Measurements from ENCODE around the gene ARFGAP2.
"Not testable (repeated sequence)": the region's sequence is repeated elsewhere in the genome, so short reads cannot be mapped to it uniquely, and the experiment has no call there.

Gene ARFGAP2

GRCh38 chr11:47147250-47147649 is 29.4 kb downstream of the ARFGAP2 start:
- no peak for DNase-seq

GRCh38 chr11:47144541-47144940 is 32.1 kb downstream of the ARFGAP2 start:
- no peak for DNase-seq

DNA sequence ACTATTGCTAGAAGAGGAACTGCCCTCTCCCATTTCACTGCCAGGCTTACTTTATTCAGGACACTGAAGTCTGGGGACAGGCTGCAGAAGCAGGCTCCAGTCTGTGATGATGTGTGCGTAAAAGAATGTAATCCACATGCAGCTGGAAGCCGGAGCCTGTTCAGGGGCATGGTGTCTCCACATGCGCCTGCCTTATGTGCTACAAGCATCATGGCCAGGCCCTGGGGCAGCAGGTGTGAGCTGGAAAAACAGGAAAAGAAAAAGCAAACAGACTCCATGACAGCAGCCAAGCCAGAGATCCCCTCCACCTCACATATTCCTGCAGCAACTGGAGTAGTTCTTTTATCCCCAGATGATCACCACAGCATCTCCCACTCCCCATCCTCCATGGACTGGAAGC is 33.4 kb downstream of the ARFGAP2 start:
- no peak for DNase-seq

DNA sequence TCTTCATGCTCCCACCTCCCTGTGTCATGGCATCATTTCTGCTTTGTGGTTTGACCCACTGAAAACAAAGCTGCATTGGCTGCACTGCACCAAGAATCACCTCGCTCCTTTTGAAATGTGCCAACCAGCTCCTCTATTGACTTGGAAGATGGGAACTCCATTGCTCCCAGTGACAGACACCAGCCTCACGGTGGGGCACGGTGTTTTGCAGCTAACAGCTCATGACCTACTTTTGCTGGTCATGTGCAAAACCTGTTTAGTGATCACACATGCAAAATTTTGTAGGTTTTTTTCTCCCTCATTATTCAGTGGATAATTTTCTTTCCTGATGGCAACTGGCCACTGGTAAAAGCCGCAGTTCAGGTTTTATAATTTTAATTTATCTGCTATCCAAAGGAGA is 36.8 kb downstream of the ARFGAP2 start:
- no peak for DNase-seq

GRCh38 chr11:47137476-47137875 is 39.2 kb downstream of the ARFGAP2 start:
- no peak for DNase-seq

DNA sequence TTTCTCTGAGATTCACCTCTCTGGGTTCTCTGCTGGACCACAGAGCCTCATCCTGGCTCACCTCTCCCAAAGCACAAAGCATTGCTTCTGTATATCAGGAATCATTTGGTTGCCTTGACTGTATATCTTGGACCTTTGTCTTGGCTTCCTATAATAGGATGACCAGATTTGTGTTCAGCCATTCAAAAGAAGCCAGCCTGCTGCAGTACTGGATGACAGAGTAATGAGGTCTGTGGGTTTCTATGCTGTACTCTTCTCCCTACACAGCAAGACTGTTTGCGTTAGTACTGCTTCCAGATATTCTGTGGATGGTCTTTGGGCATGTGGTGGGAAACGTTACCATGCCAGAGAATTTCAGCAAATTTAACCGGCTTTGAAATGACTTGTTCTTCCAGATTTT is 39.8 kb downstream of the ARFGAP2 start:
- no peak for DNase-seq

- no peak for DNase-seq
Observed at GRCh38 chr11:47136327-47136726, 40.4 kb downstream of the ARFGAP2 start.

DNA sequence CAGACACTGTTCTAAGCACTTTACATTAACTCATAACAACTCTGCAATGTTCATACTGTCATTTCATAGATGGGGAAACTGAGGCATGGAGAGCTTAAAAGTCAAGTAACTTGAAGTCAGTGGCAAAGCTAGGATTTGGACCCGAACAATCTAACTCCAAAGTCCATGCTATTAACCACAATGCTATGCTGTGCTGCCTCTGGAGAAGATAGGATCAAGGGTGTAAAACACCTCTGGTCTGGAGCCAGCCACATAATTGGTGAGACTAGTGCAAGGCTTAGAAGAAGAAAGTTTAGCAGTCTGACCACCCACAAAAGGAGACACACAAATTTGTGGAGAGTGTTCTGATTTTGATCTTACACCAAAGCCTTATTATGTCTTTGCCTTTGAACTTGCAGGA is 43.7 kb downstream of the ARFGAP2 start:
- DNase-seq = peak; percentile 18

GRCh38 chr11:47132490-47132889 is 44.2 kb downstream of the ARFGAP2 start:
- no peak for DNase-seq

GRCh38 chr11:47131136-47131535 is 45.5 kb downstream of the ARFGAP2 start:
- no peak for DNase-seq

DNA sequence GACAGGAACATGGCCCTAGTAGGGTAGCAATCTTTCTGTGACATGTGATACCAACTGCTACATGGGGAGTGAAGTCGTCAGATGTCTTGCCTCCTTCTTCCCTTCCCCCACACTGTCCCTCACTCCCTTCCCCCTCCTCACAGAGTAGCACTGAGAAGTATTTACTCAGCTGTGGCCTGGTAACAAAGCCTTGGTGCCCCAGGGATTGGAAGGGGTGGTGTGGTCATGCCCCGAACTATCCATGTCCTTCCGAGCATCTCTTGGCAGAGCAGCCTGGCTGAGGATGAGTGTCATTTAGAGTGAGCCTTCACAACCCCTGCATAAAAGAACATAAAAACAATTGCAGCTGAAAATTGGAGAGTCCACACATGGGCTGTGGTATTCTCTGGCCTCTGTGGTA is 46.1 kb downstream of the ARFGAP2 start:
- DNase-seq = no peak

- DNase-seq = no peak
Observed at GRCh38 chr11:47127213-47127612, 49.5 kb downstream of the ARFGAP2 start.

GRCh38 chr11:47125083-47125482 is 51.6 kb downstream of the ARFGAP2 start:
- no peak for DNase-seq

GRCh38 chr11:47124675-47125074 is 52.0 kb downstream of the ARFGAP2 start:
- no peak for DNase-seq

DNA sequence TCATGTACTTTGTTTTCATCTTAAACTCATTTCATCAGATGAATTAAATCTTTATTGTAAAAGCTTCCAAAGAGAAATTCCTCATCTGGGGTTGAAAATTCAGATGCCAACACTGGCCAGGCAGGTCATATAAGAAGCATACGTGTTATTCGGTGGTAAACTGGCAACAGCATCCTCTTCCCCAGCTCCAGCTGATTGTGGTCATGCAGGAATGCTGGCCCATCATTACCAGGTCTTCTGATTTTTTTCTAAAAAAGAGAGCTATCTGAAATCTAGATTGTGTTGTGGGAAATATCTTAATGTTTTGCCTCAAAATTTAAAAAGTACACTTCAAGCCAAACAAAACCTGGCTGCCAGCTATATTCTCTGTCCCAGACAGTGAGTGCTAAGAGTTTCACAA is 53.6 kb downstream of the ARFGAP2 start:
- no peak for DNase-seq

GRCh38 chr11:47121731-47122130 is 54.9 kb downstream of the ARFGAP2 start:
- no peak for DNase-seq

DNA sequence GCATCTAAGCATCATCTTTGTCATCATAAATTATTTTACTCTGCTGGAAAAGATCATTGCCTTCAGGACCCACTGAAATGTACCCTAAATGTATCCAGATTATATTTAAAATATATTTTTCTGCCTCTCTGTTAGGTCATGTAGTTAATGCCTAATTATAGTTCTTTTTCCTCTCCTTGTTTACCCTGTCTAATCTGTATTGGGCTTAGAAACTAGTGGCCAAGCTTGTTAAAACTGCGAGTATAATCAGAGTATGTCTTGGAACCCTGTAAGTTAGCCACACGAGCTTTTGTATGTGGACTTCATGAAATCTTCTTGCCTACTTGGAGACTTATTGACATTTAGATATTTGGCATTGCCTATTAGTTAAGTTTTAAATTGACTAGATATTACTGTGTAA is 55.6 kb downstream of the ARFGAP2 start:
- no peak for DNase-seq

- DNase-seq = not testable (repeated sequence)
Observed at GRCh38 chr11:47118958-47119688, 57.6 kb downstream of the ARFGAP2 start.

All from hematopoietic multipotent progenitor cell treated with erythropoietin and hydrocortisone succinate and interleukin-3 and kit ligand, for 6 days (in vitro differentiated cells).